ENCODE data around the gene AKAP9.
"Not testable (repeated sequence)": the region's sequence is repeated elsewhere in the genome, so short reads cannot be mapped to it uniquely, and the experiment has no call there.

GRCh38 chr7:92142791-92143190, 202.1 kb downstream of the AKAP9 start:
- not testable (repeated sequence) for TF ChIP-seq CTCF, POLR2A (IDR thresholded peaks at IDR 0.05)

Measured in body of pancreas (tissue), 4 donors.